ENCODE measurements around the gene RNF212.

- TF ChIP-seq GATA2 (IDR thresholded peaks at IDR 0.05; ENCODE audit: low read depth, low read length) (no peak), GATA3 (IDR thresholded peaks at IDR 0.05; ENCODE audit: low read depth, low read length) (no peak)
Measured at GRCh38 chr4:1041147-1041935, 72.0 kb downstream of the RNF212 start.
